Fibroblast of skin of left quadriceps (primary cell): ENCODE results near the gene FUT1.

Experiments
- DNase-seq, 2 experiments: peaks; one replicate each; pipeline ENCODE4 v3.0.0-alpha.2; 2013; ENCODE audit warnings: low read depth in 2 of 2

FUT1 gene

DNA sequence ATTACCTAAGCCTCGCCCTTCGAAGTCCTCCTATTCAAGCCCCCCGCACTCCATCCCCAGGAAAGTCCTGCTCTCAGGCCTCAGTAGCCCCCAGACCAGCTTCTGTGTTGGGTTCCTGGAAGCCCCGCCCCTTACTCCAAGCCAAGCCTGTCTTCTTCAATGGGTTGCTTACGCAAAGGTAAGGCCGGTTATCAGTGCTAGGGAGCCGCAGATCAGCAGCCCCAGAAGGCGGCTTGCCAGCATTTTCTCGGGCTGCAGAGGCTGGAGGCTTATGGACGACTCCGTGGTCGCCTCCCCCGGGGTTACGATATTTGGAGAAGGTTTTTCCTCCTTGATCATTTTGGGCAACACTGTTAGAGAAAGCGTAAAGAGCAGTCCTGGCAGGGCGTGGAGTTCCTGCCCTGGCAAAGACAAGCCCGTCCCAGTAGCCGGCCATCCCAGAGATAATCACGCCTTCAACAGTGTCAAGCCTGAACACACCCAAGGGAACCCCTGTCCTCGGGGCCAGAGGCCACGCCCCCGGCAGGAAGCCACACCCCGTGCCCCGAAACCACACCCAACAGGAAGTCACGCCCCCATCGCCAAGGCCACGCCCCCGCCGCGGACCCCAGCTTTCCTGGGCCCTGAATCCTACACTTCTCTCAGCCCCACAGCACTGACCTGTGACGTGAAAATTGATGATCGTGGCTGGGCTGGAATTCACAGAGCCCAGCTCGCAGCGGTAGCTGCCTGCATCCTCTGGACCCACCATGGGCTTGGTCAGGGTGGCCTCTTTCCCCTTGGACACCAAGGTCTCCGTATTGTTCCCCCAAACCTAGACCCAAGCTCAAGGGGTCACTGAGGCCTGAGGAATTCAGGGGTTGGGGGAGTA is 11.1 kb downstream of the FUT1 start:
- no peak for DNase-seq

GRCh38 chr19:48740164-48740972 is 12.1 kb downstream of the FUT1 start, which contains the start of gene RASIP1:
TSS of gene RASIP1 (minus strand) at chr19:48740610. CDS start at chr19:48740282, 328 bp downstream.
- DNase-seq = no peak

GRCh38 chr19:48739404-48740163 is 12.9 kb downstream of the FUT1 start:
- DNase-seq = no peak

DNA sequence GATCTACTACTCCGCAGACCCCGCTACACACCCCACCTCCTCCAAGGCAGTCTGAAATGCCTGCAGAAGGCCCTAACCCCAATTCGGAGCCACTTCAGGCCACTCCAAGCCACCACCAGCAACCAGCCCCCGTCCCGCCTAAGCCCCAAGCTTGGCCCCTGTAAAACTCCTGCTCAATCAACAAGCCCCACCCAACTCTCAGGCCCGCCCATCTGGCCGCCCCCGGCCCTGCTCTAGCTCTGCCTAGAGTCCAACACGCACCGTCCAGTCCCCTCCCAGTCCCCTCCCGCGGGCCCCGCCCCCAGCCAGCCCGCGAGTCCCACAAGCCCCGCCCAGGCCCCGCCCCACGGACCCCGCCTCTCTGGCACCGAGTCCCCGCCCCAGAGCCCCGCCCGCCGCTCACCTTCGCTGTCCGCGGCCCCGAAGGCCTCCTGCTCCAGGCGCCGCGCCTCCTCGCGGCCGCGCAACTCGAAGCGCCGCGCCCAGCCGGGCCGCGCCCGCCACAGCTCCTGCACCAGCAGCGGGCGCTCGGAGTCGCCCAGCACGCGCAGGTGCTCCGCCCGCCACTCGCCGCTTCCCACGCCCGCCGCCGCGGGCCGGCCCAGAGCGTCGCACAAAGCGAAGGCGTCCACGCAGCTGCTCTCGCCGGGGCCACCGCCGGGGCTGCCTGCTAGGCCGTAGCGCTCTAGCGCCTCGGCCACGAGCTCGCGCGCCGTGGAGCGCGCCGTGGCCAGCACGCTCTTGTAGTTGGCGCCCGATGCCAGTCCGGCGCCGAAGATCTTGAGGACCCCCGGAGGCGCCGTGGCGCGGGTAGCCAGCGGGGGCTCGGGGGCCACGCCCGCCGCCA is 13.7 kb downstream of the FUT1 start:
- DNase-seq = peak; percentile 42 to 51

DNA sequence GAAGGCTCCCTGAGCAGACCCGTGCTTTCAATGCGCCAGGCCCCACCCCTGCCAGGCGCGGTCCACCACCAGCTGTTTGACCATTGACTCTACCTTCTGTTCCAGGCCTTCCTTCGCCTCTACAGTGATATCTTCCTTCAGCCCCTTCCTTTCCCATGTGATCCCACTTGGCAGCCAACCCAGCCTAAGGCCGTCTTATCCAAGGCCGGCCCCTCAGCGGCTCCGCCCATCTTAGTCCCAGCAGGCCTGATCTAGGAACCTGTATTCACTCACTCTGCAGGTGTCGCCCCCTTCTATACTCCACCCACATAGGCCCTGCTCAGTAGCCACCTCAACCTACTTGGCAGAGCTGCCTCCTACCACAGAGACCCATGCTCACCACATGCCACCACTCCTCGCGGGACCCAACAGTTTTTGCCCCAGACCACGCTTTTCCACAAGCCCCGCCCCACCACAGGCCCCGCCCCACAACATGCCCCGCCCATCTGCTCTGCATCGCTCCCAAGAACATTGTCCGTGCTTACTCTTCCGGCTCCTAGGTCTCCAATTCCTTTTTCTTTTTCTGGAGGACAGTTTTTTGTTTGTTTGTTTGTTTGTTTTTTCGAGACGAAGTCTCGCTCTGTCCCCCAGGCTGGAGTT is 15.0 kb downstream of the FUT1 start:
- DNase-seq = no peak

GRCh38 chr19:48735031-48735615 is 17.3 kb downstream of the FUT1 start:
- DNase-seq = no peak

- DNase-seq = no peak
Measured at GRCh38 chr19:48734625-48735024, 17.8 kb downstream of the FUT1 start.

DNA sequence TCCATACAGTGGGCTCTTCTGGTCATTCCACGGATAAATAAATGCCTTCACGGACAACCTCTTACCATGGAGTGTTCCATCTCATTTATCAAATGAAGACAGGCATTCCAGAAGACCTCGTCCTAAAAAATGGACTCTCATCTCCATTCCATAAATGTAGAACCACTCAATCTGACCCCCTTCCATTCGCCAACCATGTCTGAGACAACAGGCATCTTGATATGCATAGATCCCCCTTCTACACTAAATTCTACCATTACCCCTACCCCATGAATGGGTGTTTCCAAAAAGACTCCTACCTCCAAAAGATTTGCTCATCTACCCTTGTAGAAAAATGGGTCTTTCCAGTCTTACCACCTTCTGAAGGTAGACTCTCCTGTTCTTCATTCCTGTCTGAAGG is 21.0 kb downstream of the FUT1 start:
- DNase-seq = no peak

DNA sequence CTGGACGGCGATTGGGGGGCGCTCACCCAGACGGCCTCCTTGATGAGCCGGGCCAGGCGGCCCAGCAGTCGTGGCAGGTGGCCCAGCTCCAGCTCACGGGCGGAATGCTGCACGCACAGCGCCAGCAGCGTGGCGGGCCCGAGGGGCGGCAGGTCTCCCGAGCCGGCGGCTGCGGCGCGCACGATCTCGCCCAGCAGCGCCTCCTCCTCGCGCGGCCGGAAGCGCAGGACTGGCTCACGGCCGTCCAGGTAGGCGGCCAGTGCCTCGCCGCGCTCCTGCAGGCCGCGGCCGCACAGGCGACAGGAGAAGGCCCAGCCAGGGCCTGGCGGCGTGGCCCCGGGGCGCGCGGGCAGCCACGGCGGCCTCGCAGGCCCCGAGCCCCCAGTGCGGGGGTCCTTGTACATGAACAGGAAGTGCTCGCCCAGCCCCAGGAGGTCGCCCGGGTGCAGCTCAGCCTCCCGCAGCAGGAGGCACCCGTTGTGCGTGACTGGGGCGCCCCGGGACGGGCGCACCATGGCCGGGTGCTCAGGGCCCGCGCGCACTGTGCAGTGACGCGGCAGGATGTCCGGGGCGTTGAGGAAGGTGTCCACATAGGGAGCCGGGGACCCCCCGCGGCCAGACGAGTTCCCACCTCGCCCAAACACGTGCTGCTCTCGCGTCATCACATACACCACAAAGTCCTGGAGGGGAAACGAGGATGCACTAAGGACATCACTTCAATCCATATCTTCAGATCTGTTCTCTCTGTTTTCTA is 23.4 kb downstream of the FUT1 start:
- DNase-seq = no peak

- no peak for DNase-seq
Measured at GRCh38 chr19:48726556-48726955, 25.9 kb downstream of the FUT1 start.

DNA sequence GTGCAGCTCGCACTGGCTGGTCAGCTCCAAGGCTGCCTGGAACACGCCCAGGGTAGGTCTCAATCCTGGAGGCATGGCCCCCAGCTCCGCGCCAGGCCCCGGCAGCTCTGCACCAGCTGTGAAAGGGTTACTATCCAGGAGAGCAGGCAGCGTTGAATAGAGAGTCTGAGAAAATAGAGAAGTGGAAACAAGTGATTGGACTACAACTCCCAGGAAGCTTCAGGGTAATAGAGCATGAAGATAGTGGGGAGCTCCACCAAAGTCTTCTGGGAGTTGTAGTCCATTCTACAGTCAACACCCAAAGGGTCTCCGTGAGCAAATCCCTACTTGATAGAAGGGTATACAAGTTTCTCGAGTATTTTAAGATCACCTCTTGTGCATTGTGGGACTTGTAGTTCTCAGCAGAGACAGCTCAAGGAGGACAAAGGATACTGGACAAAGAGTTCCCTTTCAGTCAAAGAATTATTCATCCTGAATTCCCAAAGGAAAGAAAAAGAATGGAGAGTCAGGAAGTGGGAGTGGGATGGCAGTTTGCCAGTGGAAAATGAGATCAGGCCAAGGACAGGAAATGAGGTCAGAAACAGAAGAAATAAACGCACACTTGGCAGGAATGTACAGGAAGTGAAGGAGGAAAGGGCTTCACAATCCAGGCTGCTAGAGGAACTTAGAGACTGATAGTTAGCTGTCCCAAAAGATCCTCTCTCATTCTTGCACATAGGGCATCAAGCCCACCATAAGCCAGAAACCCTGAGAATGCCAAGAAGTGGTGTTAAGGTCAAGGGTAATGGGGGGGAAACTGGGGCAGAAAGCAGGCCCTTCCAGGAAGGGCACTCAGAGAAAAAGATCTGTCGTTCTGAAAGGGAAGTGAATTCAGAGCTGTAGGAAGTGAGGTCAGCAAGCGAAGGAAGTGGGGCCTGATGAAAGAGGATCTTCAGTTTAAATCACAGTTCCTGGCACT is 27.4 kb downstream of the FUT1 start:
- peak; percentile 85 to 88 for DNase-seq

GRCh38 chr19:48722196-48722708 is 30.2 kb downstream of the FUT1 start:
- no peak for DNase-seq

DNA sequence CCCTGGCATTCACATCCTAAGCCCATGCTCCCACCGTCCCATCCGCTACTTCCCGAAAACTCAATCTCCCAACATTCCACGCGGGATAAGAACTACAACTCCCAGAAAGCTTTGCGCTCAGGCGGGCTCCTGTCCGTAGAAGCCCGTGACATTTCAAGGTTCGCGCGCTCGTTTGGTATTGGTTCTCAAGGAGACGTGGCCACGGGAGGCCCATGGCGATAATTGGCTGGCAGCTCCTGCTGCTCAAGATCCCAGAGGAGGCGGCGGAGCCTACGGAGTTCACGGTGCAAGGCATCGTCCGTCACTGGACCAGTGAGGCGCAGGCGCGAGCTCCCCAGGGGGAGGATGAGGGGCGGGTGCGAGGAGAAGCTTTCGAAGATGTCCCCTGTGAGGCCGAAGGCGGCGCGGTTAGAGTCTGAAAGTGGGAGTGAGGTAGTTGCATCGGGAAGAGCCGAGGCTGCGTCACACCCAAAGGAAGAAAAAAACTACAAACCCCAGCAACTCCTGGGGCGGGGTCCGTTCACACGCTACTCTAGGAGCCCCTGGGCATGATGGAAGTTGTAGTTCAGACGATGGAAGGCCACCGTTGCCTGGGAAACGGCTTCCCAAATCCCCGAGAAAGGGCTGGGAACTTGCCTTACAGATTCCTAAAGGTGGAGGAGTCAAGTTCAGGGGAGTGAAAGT is 31.7 kb downstream of the FUT1 start:
- DNase-seq = peak; percentile 98 to 99

GRCh38 chr19:48720251-48720612 is 32.2 kb downstream of the FUT1 start:
- DNase-seq = no peak

DNA sequence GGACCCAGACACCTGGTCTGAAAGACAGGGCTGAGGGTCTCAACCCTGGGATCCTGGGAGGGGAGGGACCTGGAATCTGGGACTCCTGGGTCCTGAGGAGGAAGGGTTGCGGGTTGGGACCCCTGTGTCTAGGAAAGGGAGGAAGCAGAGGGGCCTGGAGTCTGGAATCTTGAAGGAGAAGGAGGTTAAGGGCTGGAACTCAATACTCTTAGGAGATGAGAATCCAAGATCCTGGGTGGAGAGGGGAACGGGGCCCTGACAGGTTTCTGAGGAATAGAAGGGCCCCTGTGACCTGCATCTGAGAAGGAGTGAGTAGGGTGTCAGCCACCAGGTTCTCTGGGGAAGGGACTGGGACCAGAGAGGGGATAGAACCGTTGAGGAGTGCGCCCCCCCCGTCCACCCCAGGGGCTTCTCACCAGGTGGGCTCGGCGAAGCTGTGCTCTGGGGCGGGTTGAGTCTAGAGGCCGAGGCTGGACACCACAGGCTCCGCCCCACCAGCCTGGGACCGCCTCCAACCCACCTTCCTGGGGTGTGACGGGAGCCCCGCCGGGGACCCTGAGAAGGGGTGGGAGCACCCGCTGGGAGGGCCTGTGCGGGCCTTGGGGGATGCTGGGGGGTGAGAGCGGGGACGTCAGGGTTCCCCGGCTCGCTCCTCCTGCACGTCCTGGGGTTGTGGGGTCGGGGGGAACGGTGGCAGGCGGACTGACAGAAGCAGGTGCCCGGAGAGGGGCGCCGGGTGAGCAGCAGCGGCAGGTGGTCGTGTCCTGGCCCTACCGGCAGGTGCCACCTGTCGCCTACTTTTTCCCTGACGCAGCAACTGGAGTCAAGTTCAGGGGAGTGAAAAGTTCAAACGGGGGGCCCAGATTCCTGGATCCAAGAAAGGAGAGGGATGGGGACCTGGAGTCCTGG is 32.9 kb downstream of the FUT1 start, which contains the start of gene MAMSTR:
MAMSTR (minus strand) TSS at position 463 of the 909 bp plus-strand sequence. CDS start 694 bp downstream, outside the sequence.
- DNase-seq = no peak

GRCh38 chr19:48718711-48719231 is 33.7 kb downstream of the FUT1 start:
- no peak for DNase-seq
